HepG2 (cell line): ENCODE data around the gene RPS5. TPM values are rescaled to one million over a fixed set of nuclear protein-coding genes. Genes with fewer than 3 reads are reported as not detected.
A peak's percentile ranks its signal among the peaks of the same experiment; 100 is the strongest.

Source experiments
- CEBPB ChIP-seq: IDR thresholded peaks from 2 replicates; pipeline ENCODE4 v1.6.1; 2011; ENCODE audit warnings: low read depth, low read length, improper control_type of control experiment, borderline replicate concordance
- NONO ChIP-seq, 2 experiments: fragments of 450-650 bp in 1 of 2; sonication (generic) in 1 of 2; formaldehyde crosslinking in 1 of 2; IDR thresholded peaks in 1 of 2; conservative IDR thresholded peaks in 1 of 2; 2 replicates each; pipeline versions ENCODE4 v1.6.1 to v1.8.0; 2017 to 2022; ENCODE audit warnings: mild to moderate bottlenecking in 1 of 2, missing genetic modification reagents in 1 of 2, moderate library complexity in 1 of 2
- RERE ChIP-seq: IDR thresholded peaks from 2 replicates; pipeline ENCODE4 v1.6.1; 2016; ENCODE audit warnings: low read depth, missing genetic modification reagents, missing compliant biosample characterization
- ZKSCAN5 ChIP-seq: sonication (generic); formaldehyde crosslinking; IDR thresholded peaks from 2 replicates; pipeline ENCODE4 v1.5.1; 2020; ENCODE audit warnings: mild to moderate bottlenecking, missing genetic modification reagents
- ZNF136 ChIP-seq: sonication (generic); formaldehyde crosslinking; IDR thresholded peaks from 2 replicates; pipeline ENCODE4 v1.8.1; 2022; ENCODE audit warnings: low read depth, mild to moderate bottlenecking, moderate library complexity, missing genetic modification reagents
- ZNF160 ChIP-seq: sonication (generic); formaldehyde crosslinking; IDR thresholded peaks from 2 replicates; pipeline ENCODE4 v1.8.0; 2022; ENCODE audit warnings: mild to moderate bottlenecking, inconsistent platforms, missing genetic modification reagents
- ZNF224 ChIP-seq: sonication (generic); formaldehyde crosslinking; IDR thresholded peaks from 2 replicates; pipeline ENCODE4 v1.5.0; 2020; ENCODE audit warnings: mild to moderate bottlenecking, missing genetic modification reagents
- ZNF34 ChIP-seq: sonication (generic); formaldehyde crosslinking; IDR thresholded peaks from 2 replicates; pipeline ENCODE4 v1.4.0; 2020; ENCODE audit warnings: mild to moderate bottlenecking, missing genetic modification reagents, borderline replicate concordance
- ZNF343 ChIP-seq: sonication (generic); formaldehyde crosslinking; IDR thresholded peaks from 2 replicates; pipeline ENCODE4 v1.4.0; 2020; ENCODE audit warnings: mild to moderate bottlenecking, missing genetic modification reagents
- ZNF367 ChIP-seq: sonication (generic); formaldehyde crosslinking; IDR thresholded peaks from 2 replicates; pipeline ENCODE4 v1.4.0; 2020; ENCODE audit warnings: missing genetic modification reagents, borderline replicate concordance
- ZNF605 ChIP-seq: sonication (generic); formaldehyde crosslinking; IDR thresholded peaks from 2 replicates; pipeline ENCODE4 v1.8.0; 2022; ENCODE audit warnings: mild to moderate bottlenecking, missing genetic modification reagents
- ZNF816 ChIP-seq: sonication (generic); formaldehyde crosslinking; IDR thresholded peaks from 2 replicates; pipeline ENCODE4 v1.8.0; 2022; ENCODE audit warnings: missing genetic modification reagents, mild to moderate bottlenecking, borderline replicate concordance
- ZNF83 ChIP-seq: sonication (generic); formaldehyde crosslinking; IDR thresholded peaks from 2 replicates; pipeline ENCODE4 v1.4.0; 2020; ENCODE audit warnings: missing genetic modification reagents, mild to moderate bottlenecking, borderline replicate concordance
- polyA plus RNA-seq, 8 experiments: library from polyadenylated mRNA; depleted of rRNA in 3 of 8; stranded (reverse) in 7 of 8; unstranded in 1 of 8; fragments of >200 nt; fragmentation: Illumina TruSeq in 4 of 8; extraction: Trizol in 4 of 8; gene quantifications; 2 replicates each; pipeline versions ENCODE4 v1.2.1 to v1.2.3, GENCODE V29; 2011 to 2016; ENCODE audit warnings: low read depth in 4 of 8, missing spikeins in 1 of 8, mixed read lengths in 1 of 8; ENCODE audit not compliant: insufficient read depth in 1 of 8
- total RNA-seq, 5 experiments: library from RNA; depleted of rRNA; stranded (reverse); fragments of >200 nt; fragmentation: Illumina TruSeq; extraction: Trizol; gene quantifications; 2 replicates each; pipeline ENCODE4 v1.2.3, GENCODE V29; 2016; ENCODE audit warnings: low read depth in 1 of 5
- TF ChIP-seq, protein P1 (sequence below), 2 experiments: sonication (generic) in 1 of 2; formaldehyde crosslinking in 1 of 2; IDR thresholded peaks; 2 replicates each; pipeline versions ENCODE4 v1.6.1 to v1.9.0; 2014 to 2022; ENCODE audit warnings: antibody characterized with exemption in 1 of 2, borderline replicate concordance in 1 of 2, inconsistent platforms in 1 of 2, low read depth in 1 of 2, missing genetic modification reagents in 1 of 2

The RPS5 gene
- total and polyA plus RNA-seq, 2 of the 13 experiments (the other 11 are each of a cell fraction or from before 2014, with no cell fraction given) = 1,544 to 4,408 TPM

- TF ChIP-seq, protein P1, sequence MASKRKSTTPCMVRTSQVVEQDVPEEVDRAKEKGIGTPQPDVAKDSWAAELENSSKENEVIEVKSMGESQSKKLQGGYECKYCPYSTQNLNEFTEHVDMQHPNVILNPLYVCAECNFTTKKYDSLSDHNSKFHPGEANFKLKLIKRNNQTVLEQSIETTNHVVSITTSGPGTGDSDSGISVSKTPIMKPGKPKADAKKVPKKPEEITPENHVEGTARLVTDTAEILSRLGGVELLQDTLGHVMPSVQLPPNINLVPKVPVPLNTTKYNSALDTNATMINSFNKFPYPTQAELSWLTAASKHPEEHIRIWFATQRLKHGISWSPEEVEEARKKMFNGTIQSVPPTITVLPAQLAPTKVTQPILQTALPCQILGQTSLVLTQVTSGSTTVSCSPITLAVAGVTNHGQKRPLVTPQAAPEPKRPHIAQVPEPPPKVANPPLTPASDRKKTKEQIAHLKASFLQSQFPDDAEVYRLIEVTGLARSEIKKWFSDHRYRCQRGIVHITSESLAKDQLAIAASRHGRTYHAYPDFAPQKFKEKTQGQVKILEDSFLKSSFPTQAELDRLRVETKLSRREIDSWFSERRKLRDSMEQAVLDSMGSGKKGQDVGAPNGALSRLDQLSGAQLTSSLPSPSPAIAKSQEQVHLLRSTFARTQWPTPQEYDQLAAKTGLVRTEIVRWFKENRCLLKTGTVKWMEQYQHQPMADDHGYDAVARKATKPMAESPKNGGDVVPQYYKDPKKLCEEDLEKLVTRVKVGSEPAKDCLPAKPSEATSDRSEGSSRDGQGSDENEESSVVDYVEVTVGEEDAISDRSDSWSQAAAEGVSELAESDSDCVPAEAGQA (IDR thresholded peaks at IDR 0.05; ENCODE audit: low read depth) = peak; percentile 71; the same call in 1 of the 2 replicates
- TF ChIP-seq, protein P1 (CRISPR knock-in tag; IDR thresholded peaks at IDR 0.05; ENCODE audit: borderline replicate concordance) = no peak; the same call in 1 of the 2 replicates
- no peak for TF ChIP-seq RERE (CRISPR knock-in tag)
- TF ChIP-seq ZNF34 (CRISPR knock-in tag) = peak; percentile 87
- no peak for TF ChIP-seq NONO (IDR thresholded peaks at IDR 0.05)
- TF ChIP-seq NONO (CRISPR knock-in tag; conservative IDR thresholded peaks at IDR 0.05) = peak; percentile 81
- no peak for TF ChIP-seq ZNF136 (CRISPR knock-in tag)
- peak; percentile 83 for TF ChIP-seq ZNF605
- TF ChIP-seq ZNF367 (CRISPR knock-in tag) = 0 out of 2 replicates have a peak, but pooled peaks have one; percentile 35
- TF ChIP-seq ZNF160 (CRISPR knock-in tag) = no peak
- TF ChIP-seq ZNF816 (CRISPR knock-in tag) = no peak; the same call in 1 of the 2 replicates
- TF ChIP-seq ZKSCAN5 = no peak
- peak; percentile 95; the same call in 1 of the 2 replicates for TF ChIP-seq ZNF83 (CRISPR knock-in tag)
- TF ChIP-seq CEBPB = peak; percentile 86
- TF ChIP-seq ZNF224 (CRISPR knock-in tag) = peak; percentile 62; the same call in 1 of the 2 replicates
- TF ChIP-seq ZNF343 (CRISPR knock-in tag) = peak; percentile 43; the same call in 1 of the 2 replicates
These were observed at the start of gene RPS5 (continued) for GRCh38 chr19:58386576-58387337.
